Spleen (tissue), 11 donors: ENCODE data around the gene ZNF580. TPM values are rescaled to one million over a fixed set of nuclear protein-coding genes. Genes with fewer than 3 reads are reported as not detected.

Experiments used
- DNase-seq: peaks from one replicate; pipeline ENCODE4 v3.0.0-alpha.2; 2020
- H3K27ac ChIP-seq, 8 donors: fragments of 200-600 bp; sonication (generic) in 7 of 8; 1 replicate in 4 of 8; 2 replicates in 4 of 8; pipeline versions ENCODE4 v1.5.0 to v1.8.0; 2016 to 2021; ENCODE audit warnings: inconsistent platforms in 4 of 8, mild to moderate bottlenecking in 4 of 8, moderate library complexity in 1 of 8
- H3K27me3 ChIP-seq, 7 donors: fragments of 200-600 bp; sonication (generic) in 6 of 7; replicated peaks in 1 of 7; 1 replicate in 4 of 7; 2 replicates in 3 of 7; pipeline versions ENCODE4 v1.5.0 to v1.8.0; 2016 to 2021; ENCODE audit warnings: inconsistent platforms in 3 of 7, mild to moderate bottlenecking in 1 of 7
- H3K36me3 ChIP-seq, 6 donors: fragments of 200-600 bp; sonication (generic) in 5 of 6; 1 replicate in 4 of 6; 2 replicates in 2 of 6; pipeline versions ENCODE4 v1.5.0 to v1.8.0; 2016 to 2021; ENCODE audit warnings: inconsistent platforms in 2 of 6
- H3K4me1 ChIP-seq, 6 donors: fragments of 200-600 bp; sonication (generic) in 5 of 6; 1 replicate in 3 of 6; 2 replicates in 3 of 6; pipeline versions ENCODE4 v1.5.0 to v1.8.0; 2016 to 2021; ENCODE audit warnings: inconsistent platforms in 3 of 6
- H3K4me3 ChIP-seq, 8 donors: fragments of 200-600 bp; sonication (generic) in 7 of 8; 1 replicate in 4 of 8; 2 replicates in 4 of 8; pipeline versions ENCODE4 v1.5.0 to v1.8.0; 2016 to 2021; ENCODE audit warnings: inconsistent platforms in 4 of 8, mild to moderate bottlenecking in 4 of 8, moderate library complexity in 2 of 8
- H3K9me3 ChIP-seq, 8 donors: fragments of 200-600 bp; sonication (generic) in 7 of 8; 1 replicate in 4 of 8; 2 replicates in 4 of 8; pipeline versions ENCODE4 v1.5.0 to v1.8.0; 2016 to 2021; ENCODE audit warnings: inconsistent platforms in 4 of 8
- CTCF ChIP-seq, 11 experiments: fragments of 200-600 bp in 7 of 11; fragments of 450-650 bp in 4 of 11; sonication (generic) in 4 of 11; IDR thresholded peaks in 8 of 11; conservative IDR thresholded peaks in 3 of 11; 1 replicate in 7 of 11; 2 replicates in 4 of 11; pipeline versions ENCODE4 v1.4.0 to v1.8.0; 2016 to 2021; ENCODE audit warnings: antibody characterized with exemption in 11 of 11, inconsistent platforms in 4 of 11, mild to moderate bottlenecking in 1 of 11
- POLR2A ChIP-seq, 3 donors: fragments of 450-650 bp; IDR thresholded peaks; one replicate each; pipeline ENCODE4 v1.5.1; 2017; ENCODE audit warnings: antibody characterized with exemption in 3 of 3, mild to moderate bottlenecking in 1 of 3
- POLR2AphosphoS5 ChIP-seq, 3 donors: sonication (generic); formaldehyde crosslinking; IDR thresholded peaks; one replicate each; pipeline ENCODE4 v1.5.1; 2017; ENCODE audit warnings: antibody characterized with exemption in 3 of 3
- WGBS, 5 donors: extraction: QIAGEN DNeasy Blood & Tissue Kit in 3 of 5; methylation state at CpG; one replicate each; pipeline versions ENCODE4 v1.1.5 to v1.1.7; 2013 to 2018; 5-methylcytosine and 5-hydroxymethylcytosine counted together
- intact Hi-C: fragments of 100-400 bp; cut with DNase I; formaldehyde crosslinking; loops from one replicate; pipeline ENCODE4 v1.15.0; 2023; ENCODE audit warnings: low total_unique reads
- polyA plus RNA-seq, 3 donors: library from polyadenylated mRNA; stranded (reverse); fragments of 200-250 nt; gene quantifications; one replicate each; pipeline ENCODE4 v1.2.1, GENCODE V29; 2013
- total RNA-seq, 7 donors: library from RNA; depleted of rRNA in 3 of 7; stranded (reverse); fragments of >200 nt in 3 of 7; fragmentation: NEBNext Ultra II Directional in 4 of 7; extraction: Animal tissue kit (Norgen Biotek cat#: 25700) in 4 of 7; gene quantifications; one replicate each; pipeline versions ENCODE4 v1.1.0 to v1.2.1, GENCODE V29; 2016 to 2021
- donor health status: healthy with polysubstance abuse.
- donor health status: DM: no; HTN: no; CAD: no; lungs with moderate emphysema.
- donor health status: DM: no; HTN: no; CAD: no.
- donor health status: Bipolar disorder and iron deficiency.
- donor health status: healthy.
- donor health status: DM: no; HTN: no; CAD: no.
- donor health status: DM: yes; HTN: yes; CAD: no.

Gene ZNF580
- total and polyA plus RNA-seq, 10 donors: 18.9 to 58.7 (median 32.5) TPM

- H3K9me3 ChIP-seq: no peaks in the 10 kb centered on the region
- TF ChIP-seq CTCF (IDR thresholded peaks at IDR 0.05 in 8 of 11, conservative IDR thresholded peaks at IDR 0.05 in 3 of 11): peak; percentile 71 to 95 (median 87)
- TF ChIP-seq POLR2A (IDR thresholded peaks at IDR 0.05): no peak
- no peak for TF ChIP-seq POLR2AphosphoS5 (IDR thresholded peaks at IDR 0.05)
- H3K4me3 ChIP-seq: no peak overlapping the region
- H3K36me3 ChIP-seq: no peaks in the 10 kb centered on the region
- intact Hi-C loops: loop anchor here (2.0 kb wide), 1 partner anchor 116 kb away; no protein-coding TSS in a partner anchor
- H3K27me3 ChIP-seq: no peaks in the 10 kb centered on the region
- peaks cover 21 to 52% (median 43%) of the 10 kb centered on the region in 6 donors for H3K4me1 ChIP-seq
- H3K27ac ChIP-seq: peak overlapping the region in 4 of 8 donors; percentile 21 to 56 (median 33)
- whole genome bisulfite sequencing, 5 donors: 27 to 32% (median 32%) methylated on average over 3 of the region's 3 CpGs
- DNase-seq: no peak
Measured at GRCh38 chr19:55632463-55632834, 8.4 kb upstream of the ZNF580 start.

GRCh38 chr19:55633861-55634260 is 6.9 kb upstream of the ZNF580 start:
- peaks cover 0 to 9% (median 3%) of the 10 kb centered on the region in 6 donors for H3K36me3 ChIP-seq
- peak overlapping the region in 6 of 8 donors; percentile 96 to 99 (median 98) for H3K27ac ChIP-seq
- DNase-seq: no peak
- no peaks in the 10 kb centered on the region for H3K27me3 ChIP-seq
- WGBS, 5 donors: 60 to 85% (median 83%) methylated on average over 8 of the region's 8 CpGs
- H3K9me3 ChIP-seq: no peaks in the 10 kb centered on the region
- intact Hi-C loops: loop anchor here (2.0 kb wide), 1 partner anchor 117 kb away; no protein-coding TSS in a partner anchor
- H3K4me1 ChIP-seq: peaks cover 26 to 66% (median 53%) of the 10 kb centered on the region in 6 donors
- TF ChIP-seq POLR2A (IDR thresholded peaks at IDR 0.05) (no peak), CTCF (IDR thresholded peaks at IDR 0.05 in 8 of 11, conservative IDR thresholded peaks at IDR 0.05 in 3 of 11) (no peak), POLR2AphosphoS5 (IDR thresholded peaks at IDR 0.05) (no peak)
- peak overlapping the region in 1 of 8 donors; percentile 82 for H3K4me3 ChIP-seq

DNA sequence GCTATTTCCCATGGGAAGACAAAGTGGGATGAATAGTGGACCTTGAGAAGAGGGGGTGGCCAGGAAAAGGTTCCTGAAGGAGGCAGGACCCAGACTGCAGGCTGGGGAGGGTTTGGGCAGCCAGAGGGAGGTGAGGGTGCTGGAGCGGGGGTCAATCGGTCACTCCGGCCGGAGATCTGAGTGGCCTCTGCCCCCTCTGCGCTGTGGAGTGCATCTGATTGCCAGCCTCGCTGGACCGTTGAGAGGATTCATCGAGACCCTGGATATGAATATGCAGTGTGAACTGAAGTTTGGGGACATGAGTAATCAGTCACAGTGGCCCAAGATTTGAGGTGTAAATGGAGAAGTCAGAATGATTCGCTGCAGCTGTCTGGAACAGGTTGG is 5.5 kb upstream of the ZNF580 start:
- no peaks in the 10 kb centered on the region for H3K27me3 ChIP-seq

More for the DNA sequence above, 5.5 kb upstream of the ZNF580 start:
- 6 to 16% (median 13%) methylated on average over 9 of the region's 9 CpGs for WGBS, 5 donors
- intact Hi-C loops: no loop called here
- TF ChIP-seq POLR2A (IDR thresholded peaks at IDR 0.05): no peak
- no peak for TF ChIP-seq POLR2AphosphoS5 (IDR thresholded peaks at IDR 0.05)
- no peak for TF ChIP-seq CTCF (IDR thresholded peaks at IDR 0.05 in 8 of 11, conservative IDR thresholded peaks at IDR 0.05 in 3 of 11)
- H3K4me3 ChIP-seq: peak overlapping the region; percentile 66 to 85 (median 70)
- H3K27ac ChIP-seq: peak overlapping the region; percentile 95 to 99 (median 98)
- peaks cover 34 to 81% (median 67%) of the 10 kb centered on the region in 6 donors for H3K4me1 ChIP-seq
- no peak for DNase-seq
- H3K9me3 ChIP-seq: no peaks in the 10 kb centered on the region
- H3K36me3 ChIP-seq: peaks cover 0 to 9% (median 3%) of the 10 kb centered on the region in 6 donors
